Hematopoietic multipotent progenitor cell treated with erythropoietin and hydrocortisone succinate and interleukin-3 and kit ligand, for 15 days (in vitro differentiated cells): Measurements from ENCODE around the gene MGA.

Experiments used
- DNase-seq: peaks from one replicate; pipeline ENCODE4 v3.0.0-alpha.2; 2015; ENCODE audit warnings: low spot score

MGA gene

DNA sequence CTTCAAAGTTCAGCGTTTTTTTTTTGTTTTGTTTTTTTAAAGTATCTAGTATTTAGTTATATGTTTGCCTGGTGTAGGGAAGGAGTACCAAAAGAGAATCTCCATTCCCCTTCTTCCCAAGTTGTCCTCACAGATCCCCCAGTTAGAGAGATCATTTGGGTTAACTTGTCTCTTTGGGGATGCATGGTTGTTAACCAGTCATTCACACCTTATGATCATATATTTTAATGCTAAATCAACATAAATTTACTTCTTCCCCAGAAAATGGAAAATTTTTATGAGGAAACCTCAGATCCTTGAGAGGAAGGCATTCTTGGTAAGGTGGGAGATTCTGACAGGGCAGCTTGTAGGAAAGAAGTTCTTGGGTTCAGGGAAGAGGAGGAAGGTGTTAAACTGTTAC lies 1.5 kb upstream of the MGA start:
- DNase-seq, result no peak

DNA sequence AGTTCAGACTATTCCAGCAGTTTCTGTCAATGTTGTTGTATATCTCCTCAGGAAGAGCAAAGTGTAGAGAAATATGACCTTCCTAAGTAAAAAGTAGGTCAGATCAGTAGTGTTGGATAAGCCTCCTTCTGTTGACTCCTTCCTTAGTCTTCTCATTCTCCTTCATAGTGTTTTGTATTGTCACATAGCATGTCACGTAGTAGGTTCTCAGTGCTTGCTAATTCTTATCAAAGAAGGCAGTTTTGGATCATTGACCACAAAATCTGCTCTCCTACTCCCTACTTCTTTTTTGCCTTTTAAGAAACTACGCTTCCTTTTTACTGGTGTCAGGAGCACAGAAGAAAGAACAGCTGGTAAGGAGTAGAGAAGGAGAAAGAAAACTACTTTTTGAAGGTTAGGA lies 1.0 kb upstream of the MGA start:
- no peak for DNase-seq

DNA sequence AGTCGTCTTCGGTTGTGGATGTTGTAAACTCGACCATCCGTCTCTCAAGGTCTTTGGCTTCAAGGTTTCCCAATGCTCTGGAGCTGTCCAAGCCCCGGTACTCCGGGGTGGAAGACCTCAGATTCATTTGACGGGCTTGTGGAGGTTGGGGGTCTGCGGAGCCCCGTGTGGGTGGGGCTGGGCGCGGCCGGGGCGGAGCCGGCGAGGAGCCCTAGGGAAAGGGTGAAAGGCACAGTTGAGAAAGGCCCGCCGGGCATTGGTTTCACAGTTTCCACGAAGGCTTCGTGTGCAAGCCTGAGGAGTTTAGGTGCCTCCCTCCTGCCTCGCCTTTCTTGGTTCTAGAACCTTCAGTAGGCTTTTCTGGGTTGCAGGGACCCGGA lies 360 bp upstream of the MGA start:
- DNase-seq, result no peak

DNA sequence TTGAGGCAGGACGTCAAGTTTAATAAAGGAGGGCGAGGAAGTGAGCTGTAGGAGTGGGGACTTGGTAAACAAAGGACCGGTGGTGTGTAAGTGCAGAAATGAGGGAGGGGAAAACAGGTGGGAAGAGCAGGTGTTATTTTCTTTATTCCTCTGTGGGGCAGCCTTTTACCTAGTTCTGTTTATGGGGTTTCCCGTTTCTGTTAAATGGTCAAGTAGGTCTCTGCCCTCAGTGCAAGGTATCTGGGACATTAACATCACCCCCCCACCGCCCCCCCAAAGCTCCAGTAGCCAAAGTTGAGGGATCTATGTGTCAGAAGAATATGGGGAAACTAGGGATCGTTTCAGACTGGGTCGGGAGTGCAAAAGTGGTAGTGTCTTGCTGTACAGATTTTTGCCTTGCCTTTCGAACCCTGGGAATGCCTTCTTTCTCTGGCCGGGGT lies 893 bp downstream of the MGA start:
- no peak for DNase-seq

DNA sequence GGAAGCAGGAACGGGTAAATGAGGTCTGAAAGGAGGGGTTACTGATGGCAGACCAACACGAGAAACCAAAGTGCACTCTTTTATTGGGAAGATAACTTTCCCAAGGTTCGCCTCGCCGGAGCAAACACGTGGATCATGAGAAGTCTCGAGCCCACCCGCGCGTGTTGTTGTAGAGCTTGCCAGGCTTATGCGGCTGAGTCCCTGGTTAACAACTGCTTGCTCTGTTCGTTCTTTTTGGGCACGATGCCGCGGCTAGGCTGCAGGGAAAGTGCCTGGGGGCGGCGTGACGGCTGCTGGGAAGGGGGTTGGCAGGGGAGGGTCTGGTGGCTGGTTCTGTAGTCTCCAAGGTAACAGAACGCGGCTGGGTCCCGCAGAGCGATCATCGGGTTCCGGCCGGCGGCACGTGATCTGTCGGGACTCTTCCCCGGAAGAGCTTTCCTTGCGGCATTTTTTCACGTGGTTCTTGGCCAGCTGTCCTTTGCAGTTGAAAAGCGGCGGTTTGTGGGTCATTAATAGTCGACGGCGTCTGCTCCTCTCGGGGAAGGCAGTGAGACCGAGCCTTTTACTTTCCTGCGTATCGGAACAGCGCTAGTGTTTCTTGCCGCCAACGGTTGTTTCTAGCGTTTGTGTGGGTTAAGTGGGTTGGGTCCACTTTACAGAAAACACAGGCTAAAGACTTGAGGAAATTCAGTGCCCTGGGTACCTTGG lies 1.5 kb downstream of the MGA start:
- peak; percentile 33 for DNase-seq

DNA sequence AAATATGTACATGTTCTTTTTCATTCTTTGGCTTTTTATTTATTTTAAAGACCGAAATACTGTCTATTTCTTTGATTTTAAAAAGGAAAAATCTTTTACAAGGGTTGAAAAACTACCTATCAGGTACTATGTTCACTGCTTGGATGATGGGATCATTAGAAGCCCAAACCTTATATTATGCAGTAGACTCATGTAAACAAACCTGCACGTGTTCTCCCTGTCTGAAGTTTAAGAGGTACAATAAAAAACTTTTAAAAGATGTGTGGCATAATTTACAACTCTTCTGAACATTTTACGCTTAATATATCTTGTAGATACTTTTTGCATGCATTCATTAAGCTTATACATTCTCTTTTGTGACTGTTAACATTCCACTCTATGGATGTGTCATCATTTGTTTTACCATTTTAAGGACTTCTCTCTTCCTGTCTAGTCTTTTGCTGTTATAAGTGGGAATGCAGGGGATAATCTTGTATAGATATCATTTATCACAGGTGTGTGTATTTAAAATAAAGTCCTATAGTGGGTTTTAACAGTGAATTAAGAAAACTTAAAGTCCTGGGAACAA lies 6.2 kb downstream of the MGA start:
- DNase-seq, result no peak

DNA sequence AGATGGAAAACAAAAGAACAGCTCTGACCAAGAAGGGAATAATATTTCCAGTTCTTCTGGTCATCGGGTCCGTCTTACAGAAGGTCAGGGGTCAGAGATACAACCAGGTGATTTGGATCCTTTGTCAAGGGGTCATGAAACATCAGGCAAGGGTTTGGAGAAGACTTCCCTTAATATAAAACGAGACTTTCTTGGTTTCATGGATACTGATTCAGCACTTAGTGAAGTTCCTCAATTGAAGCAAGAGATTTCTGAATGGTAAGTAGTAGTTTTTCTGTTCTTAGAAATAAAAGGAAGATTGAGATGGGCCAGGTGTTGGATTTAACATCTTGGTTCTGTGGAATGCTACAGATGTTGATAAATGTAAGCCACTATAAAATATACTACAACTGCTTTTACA lies 9.5 kb downstream of the MGA start:
- no peak for DNase-seq

DNA sequence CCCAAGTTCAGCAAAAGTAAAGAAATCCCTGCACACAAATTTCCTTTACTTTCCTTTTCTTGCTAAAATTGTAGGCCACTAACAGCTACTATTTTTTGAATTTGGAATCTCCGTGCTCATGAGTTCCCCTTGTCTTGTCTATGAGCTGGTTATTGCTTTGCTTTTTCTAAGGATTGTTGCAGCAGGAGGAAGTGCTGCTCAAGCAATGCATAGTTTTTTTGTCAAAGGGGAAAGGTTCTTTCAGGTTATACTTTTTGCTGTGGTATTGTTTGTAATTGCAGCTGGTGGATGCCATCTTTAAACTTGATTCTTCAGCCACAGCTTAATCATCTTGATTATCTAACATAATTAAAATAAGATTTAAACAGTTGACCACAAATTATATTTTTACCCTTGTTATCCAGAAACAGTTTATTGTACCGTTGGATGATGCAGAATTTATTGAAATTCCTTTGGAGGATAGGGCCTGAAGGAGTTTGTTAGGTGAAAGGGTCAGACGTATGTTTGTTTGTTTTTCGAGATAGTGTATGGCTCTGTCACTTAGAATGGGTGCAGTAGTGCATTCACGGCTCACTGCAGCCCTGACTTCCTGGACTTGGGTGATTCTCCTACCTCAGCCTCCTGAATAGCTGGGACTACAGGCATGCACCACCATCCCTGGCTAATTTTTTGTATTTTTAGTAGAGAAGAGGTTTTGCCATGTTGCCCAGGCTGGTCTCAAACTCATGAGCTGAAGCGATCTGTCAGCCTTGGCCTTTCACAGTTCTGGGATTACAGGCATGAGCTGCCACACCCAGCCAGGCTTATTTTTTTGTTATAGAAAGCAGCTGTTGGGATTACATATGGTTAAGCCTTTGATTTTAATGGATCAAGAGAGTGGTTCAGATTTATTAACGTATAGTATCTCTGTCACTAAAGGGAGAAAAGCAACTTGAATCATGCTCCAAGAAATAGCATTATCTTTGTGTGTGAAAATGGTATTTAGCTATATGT lies 11.7 kb downstream of the MGA start:
- DNase-seq, result no peak

DNA sequence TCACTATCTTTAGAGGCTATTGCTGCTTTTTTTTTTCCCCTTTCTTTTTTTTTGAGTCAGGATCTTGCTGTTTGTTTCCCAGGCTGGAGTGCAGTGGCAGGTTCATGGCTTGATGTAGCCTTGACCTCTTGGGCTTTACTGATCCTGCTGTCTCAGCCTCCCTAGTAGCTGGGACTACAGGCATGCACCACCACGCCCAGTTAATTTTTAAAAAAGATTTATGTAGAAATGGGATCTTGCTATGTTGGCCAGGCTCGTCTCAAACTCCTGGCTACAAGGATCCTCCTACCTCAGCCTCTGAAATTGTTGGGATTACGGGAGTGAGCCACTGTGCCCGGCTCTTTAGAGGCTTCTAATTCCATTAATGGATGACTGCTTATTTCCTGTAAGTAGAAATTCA lies 15.1 kb downstream of the MGA start:
- DNase-seq, result no peak

DNA sequence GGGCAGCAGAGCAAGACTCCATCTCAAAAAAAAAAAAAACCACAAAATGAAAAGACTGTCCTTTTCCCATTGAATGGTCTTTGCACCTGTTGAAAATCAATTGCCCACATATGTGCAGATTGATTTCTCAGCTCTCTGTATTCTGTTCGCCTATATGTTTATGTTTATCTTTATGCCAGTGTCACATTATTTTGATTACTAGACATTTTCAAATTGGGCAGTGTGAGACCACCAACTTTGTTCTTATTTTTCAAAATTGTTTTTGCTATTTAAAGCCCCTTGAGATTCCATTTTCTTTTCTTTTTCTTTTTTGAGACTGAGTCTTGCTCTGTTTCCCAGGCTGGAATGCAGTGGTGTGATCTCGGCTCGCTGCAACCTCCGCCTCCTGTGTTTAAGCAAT lies 18.5 kb downstream of the MGA start:
- no peak for DNase-seq

DNA sequence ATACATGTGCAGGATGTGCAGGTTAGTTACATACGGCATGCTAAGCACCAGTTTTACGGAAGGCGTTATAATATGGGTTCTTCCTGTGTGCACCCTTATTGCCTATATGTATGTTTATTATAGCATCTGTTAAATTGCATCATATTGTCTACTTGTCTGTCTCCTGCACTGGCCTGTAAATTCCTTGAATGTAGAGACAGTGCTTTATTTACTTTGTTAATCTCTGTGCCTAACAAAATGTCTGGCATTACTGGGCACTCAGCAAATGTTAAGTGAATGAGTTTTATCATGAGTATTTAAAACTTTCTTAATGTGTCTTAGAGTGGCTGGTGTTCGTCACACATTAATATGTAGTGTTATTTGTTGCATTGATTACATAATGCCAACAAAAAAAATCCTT lies 23.8 kb downstream of the MGA start:
- DNase-seq, result no peak

DNA sequence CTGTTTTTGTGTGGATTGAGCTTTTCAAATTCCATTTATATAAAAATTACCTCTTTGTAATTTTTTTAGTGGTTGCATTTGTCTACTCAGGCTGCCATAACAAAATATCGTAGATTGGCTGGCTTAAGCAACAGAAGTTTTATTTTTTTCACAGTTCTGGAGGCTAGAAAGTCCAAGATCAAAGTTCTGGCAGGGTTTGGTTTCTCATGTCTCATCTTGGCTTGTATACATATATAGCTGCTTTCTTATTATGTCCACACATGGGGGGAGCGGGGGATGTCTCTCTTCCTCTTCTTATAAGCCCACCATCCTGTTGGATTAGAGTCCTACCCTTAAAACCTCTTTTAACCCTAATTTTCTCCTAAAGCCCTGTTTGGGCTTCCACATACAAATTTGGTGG lies 28.5 kb downstream of the MGA start:
- no peak for DNase-seq

DNA sequence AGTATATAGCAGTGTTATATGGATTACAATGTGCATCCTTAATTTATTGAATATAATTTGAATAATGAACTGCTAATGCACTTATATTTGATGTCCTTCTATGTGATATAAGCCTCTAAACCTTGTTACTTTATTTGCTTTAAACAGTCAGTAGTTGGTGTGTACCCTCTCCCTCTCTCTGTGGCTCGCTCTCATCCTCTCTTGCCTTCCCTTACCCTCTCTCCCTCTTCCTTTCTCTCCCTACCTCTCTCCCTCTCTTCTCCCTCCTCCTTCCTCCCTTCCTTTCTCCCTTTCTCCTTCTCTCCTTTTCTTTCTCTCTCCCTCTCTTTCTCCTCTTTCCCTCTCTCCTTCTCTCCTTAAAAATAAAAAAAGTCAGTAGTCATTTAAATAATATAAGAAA lies 28.9 kb downstream of the MGA start:
- DNase-seq, result no peak

DNA sequence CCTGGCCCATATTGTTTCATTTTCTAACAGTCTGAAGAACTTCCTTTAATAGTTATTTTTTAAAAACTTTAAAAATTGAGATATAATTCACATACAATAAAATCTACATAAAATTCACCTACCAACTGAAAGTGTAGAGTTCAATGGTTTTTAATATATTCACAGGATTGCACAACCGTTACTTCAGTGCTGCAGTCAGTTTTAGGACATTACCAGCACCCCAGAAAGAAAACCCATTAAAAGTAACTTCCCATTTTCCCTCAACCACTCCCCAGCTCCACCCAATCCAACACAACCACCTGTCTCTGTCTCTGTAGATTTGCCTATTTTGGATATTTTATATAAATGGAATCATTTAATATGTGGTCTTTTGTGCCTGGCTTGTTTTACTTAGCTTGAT lies 29.6 kb downstream of the MGA start:
- DNase-seq, result no peak

DNA sequence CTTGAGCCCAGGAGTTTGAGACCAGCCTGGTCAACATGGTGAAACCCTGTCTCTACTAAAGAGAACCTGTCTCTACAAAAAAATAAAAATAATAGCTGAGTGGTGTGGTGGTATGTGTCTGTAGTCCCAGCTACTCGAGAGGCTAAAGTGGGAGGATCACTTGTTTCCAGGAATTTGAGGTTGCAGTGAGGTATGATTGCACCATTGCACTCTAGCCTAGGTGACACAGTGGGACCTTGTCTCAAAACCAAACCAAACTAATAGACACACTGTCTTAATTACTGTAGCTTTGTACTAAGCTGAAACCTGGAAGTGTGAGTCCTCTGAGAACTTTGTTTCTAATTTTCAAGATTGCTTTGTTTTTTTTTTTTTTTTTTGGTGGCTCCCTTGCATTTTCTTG lies 30.4 kb downstream of the MGA start:
- no peak for DNase-seq

DNA sequence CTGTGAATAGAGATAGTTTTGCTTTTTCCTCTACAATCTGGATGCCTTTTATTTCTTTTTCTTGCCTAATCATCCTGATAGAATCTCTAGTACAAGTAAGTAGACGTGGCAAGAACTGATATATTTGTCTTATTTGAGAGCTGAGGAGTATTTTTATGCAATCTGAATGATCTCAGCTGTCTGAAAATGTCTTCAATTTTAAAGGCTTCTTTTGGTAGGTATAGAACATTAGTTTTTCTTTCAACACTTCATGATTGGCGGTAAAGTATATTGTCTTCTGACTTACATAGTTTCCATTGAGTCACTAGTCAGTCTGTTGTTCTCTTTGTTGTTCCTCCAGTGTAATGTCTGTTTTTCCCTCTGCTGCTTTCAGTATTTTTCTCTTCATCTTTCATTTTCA lies 31.3 kb downstream of the MGA start:
- no peak for DNase-seq

DNA sequence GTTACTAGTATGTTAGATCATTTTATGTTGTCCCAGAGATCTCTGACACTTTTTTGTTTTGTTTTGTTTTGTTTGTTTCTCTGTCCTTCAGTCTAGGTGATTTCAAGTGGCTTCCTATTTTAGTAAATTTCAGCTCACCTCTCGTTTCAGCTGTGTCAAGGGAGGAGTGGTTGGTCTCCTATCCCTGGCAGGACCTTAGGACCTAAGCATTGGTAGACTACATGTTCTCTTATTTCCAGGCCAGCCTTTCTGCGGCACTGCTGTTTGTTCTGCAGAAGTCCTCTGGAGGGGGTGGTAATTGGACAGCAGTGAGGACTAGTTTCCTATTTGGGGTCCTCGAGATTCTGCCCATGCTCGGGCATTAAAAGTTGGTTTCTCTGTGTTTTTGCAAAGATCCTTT lies 31.8 kb downstream of the MGA start:
- no peak for DNase-seq

DNA sequence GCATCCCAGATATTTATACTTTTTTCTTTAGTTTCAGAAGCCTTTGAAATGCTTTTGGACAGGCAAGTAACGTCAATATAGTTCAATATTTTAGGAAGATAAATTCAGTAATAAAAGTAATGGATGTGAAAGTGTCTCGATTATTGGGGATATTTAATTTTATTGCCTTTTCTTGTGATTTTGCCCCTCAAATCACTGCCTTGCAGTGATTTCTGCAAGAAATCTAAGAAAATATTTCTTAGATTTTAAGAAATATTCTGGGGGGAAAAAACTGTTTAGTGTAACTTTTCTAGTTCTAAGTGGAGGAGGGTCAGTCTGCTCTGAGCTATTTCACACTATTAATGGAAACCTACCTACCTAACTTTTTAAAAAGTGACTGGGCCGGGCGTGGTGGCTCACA lies 33.6 kb downstream of the MGA start:
- DNase-seq, result no peak

DNA sequence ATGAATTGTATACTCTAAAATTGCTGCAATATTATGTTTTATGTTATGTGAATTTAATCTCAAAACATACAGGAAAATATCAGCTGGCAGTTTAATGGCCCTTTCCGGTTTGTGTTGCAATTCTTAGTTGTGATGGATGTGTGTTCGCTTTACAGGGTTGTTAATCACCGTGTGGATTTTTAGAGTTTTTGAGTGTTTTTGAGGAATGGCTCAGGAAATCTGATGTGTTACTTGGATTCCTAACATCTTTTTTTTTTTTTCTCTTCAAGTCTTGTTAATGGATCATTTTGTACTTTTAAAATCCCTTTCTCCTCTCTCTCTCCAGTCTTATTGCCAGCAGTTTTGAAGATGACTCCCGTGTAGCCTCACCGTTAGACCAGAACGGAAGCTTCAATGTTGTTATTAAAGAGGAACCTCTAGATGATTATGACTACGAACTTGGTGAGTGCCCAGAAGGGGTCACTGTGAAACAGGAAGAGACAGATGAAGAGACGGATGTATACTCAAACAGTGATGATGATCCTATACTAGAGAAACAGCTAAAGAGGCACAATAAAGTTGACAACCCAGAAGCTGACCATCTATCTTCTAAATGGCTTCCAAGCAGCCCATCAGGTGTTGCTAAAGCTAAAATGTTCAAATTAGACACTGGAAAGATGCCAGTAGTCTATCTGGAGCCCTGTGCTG lies 35.7 kb downstream of the MGA start:
- DNase-seq, result peak; percentile 40

DNA sequence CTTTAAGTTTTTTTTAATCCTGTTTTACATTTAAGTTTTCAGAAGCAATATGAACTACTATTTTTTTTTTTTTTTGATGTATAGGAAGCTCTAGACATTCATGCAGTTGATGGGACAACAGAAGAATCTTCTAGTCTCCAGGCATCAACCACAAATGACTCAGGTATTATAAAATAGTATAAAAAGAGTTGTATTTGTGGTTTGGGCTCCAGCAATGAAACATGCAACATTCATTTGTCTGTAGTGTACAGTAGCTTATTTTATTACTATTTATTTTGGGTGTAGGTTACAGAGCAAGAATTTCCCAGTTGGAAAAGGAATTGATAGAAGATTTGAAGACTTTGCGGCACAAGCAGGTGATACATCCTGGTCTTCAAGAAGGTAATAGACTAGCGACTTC lies 38.6 kb downstream of the MGA start:
- no peak for DNase-seq

DNA sequence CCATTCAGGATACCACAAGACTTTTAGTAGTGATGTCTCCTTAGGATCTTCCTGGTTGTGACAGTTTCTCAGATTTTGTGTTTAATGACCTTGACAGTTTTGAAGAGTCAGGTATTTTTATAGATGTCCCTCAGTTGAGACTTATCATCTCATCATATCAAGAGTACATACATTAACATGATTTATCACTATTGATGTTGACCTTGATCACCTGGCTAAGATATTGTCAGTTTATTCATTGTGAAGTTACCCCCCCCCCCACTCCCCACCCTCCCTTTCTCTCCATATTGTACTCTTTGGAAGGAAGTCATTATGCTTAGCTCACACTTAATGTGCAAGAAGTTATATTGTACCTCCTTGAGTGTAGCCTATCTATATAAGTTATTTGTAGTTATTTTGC lies 42.9 kb downstream of the MGA start:
- no peak for DNase-seq

DNA sequence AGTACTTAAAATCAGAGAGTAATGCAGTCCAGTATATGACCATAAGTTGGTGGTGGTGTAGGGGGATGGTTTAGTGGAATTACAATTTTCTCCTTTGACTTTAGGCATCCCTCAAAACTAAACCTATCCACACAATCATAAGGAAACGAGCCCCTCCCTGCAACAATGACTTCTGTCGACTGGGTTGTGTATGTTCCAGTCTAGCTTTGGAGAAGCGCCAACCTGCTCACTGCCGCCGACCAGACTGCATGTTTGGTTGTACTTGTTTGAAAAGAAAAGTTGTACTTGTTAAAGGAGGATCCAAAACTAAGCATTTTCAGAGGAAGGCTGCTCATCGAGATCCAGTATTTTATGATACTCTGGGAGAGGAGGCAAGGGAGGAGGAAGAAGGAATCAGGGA lies 52.8 kb downstream of the MGA start:
- DNase-seq, result no peak

DNA sequence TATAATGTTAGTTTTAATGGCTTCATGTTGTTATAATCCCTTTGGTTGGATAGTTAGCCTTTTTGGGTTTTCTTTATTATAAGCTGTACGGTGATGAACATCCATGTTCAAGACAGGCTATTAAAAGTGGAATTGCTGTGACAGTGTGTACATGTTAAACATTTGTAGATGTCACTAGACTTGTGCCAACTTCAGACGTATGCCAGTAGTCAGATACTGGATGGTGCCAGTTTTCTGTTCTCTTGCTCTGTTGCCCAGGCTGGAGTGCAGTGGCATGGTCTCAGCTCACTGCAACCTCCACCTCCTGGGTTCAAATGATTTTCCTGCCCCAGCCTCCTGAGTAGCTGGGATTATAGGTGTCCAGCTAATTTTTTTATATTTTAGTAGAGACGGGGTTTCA lies 54.1 kb downstream of the MGA start:
- no peak for DNase-seq
